Activated CD4-positive, CD25-positive, alpha-beta regulatory T cell treated with anti-CD3 and anti-CD28 coated beads, Interleukin-2, amount 50 U/mL, for 72 hours (primary cell): ENCODE data around the gene ODAD4.
"Not testable (repeated sequence)": the region's sequence is repeated elsewhere in the genome, so short reads cannot be mapped to it uniquely, and the experiment has no call there.

Experiments
- DNase-seq: peaks from one replicate; pipeline ENCODE4 v3.0.0; 2021

Gene ODAD4

GRCh38 chr17:41913798-41914197 is 16.6 kb upstream of the ODAD4 start:
- DNase-seq = no peak

- no peak for DNase-seq
Observed at GRCh38 chr17:41914358-41914766, 16.1 kb upstream of the ODAD4 start.

GRCh38 chr17:41915020-41915419 is 15.4 kb upstream of the ODAD4 start:
- DNase-seq = no peak

- no peak for DNase-seq
Observed at GRCh38 chr17:41915566-41915965, 14.9 kb upstream of the ODAD4 start.

GRCh38 chr17:41917192-41917591 is 13.2 kb upstream of the ODAD4 start:
- DNase-seq = no peak

- DNase-seq = peak; percentile 50
Observed at GRCh38 chr17:41917679-41918313, 12.6 kb upstream of the ODAD4 start.

GRCh38 chr17:41918314-41919164 is 11.9 kb upstream of the ODAD4 start, which contains the start of gene ACLY:
ACLY (minus strand) TSS chr17:41918951; CDS start chr17:41913873, 5,078 bp downstream.
- DNase-seq = peak; percentile 96

- no peak for DNase-seq
Observed at GRCh38 chr17:41919165-41919817, 11.1 kb upstream of the ODAD4 start.

- DNase-seq = no peak
Observed at GRCh38 chr17:41919840-41920579, 10.4 kb upstream of the ODAD4 start.

GRCh38 chr17:41920580-41920955 is 9.8 kb upstream of the ODAD4 start:
- DNase-seq = no peak

- DNase-seq = no peak
Observed at GRCh38 chr17:41925991-41926590, 4.3 kb upstream of the ODAD4 start.

GRCh38 chr17:41928693-41929251 is 1.6 kb upstream of the ODAD4 start:
- DNase-seq = no peak

- DNase-seq = not testable (repeated sequence)
Observed at GRCh38 chr17:41930833-41931156, 378 bp downstream of the ODAD4 start.

- DNase-seq = not testable (repeated sequence)
Observed at GRCh38 chr17:41931715-41932114, 1.3 kb downstream of the ODAD4 start.

- no peak for DNase-seq
Observed at GRCh38 chr17:41932816-41933389, 2.5 kb downstream of the ODAD4 start.

- DNase-seq = no peak
Observed at GRCh38 chr17:41935641-41936040, 5.2 kb downstream of the ODAD4 start.

- DNase-seq = no peak
Observed at GRCh38 chr17:41937970-41938954, 7.8 kb downstream of the ODAD4 start.

- no peak for DNase-seq
Observed at GRCh38 chr17:41939044-41939692, 8.8 kb downstream of the ODAD4 start.

GRCh38 chr17:41939693-41940090 is 9.3 kb downstream of the ODAD4 start:
- no peak for DNase-seq

GRCh38 chr17:41941168-41941567 is 10.8 kb downstream of the ODAD4 start:
- no peak for DNase-seq
